ENCODE measurements around the gene ELAVL2.

The ELAVL2 gene

DNA sequence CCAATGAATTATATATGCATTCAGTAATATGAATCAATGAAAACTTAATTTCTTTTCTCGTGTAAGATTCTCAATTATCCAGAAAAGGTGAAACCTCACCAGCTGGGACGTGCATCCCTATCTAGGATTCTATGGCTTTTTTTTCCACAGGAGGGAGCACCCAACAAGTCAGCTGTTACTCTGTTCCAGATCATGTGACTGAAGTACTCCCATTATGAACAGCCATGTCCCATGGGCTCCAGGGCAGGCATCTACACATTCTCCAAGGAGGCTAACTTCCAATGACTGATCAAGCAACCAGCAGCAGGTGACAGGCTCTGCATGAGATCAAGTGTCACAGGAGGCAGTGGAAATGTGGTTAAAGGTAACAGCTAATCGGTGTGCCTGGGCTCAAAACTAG is 118.8 kb downstream of the ELAVL2 start:
- DNase-seq (ENCODE audit: extremely low read depth, low read depth): no peak
- TF ChIP-seq, protein P1, sequence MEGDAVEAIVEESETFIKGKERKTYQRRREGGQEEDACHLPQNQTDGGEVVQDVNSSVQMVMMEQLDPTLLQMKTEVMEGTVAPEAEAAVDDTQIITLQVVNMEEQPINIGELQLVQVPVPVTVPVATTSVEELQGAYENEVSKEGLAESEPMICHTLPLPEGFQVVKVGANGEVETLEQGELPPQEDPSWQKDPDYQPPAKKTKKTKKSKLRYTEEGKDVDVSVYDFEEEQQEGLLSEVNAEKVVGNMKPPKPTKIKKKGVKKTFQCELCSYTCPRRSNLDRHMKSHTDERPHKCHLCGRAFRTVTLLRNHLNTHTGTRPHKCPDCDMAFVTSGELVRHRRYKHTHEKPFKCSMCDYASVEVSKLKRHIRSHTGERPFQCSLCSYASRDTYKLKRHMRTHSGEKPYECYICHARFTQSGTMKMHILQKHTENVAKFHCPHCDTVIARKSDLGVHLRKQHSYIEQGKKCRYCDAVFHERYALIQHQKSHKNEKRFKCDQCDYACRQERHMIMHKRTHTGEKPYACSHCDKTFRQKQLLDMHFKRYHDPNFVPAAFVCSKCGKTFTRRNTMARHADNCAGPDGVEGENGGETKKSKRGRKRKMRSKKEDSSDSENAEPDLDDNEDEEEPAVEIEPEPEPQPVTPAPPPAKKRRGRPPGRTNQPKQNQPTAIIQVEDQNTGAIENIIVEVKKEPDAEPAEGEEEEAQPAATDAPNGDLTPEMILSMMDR (IDR thresholded peaks at IDR 0.05; ENCODE audit: low read depth, low read length, missing control alignments): no peak

DNA sequence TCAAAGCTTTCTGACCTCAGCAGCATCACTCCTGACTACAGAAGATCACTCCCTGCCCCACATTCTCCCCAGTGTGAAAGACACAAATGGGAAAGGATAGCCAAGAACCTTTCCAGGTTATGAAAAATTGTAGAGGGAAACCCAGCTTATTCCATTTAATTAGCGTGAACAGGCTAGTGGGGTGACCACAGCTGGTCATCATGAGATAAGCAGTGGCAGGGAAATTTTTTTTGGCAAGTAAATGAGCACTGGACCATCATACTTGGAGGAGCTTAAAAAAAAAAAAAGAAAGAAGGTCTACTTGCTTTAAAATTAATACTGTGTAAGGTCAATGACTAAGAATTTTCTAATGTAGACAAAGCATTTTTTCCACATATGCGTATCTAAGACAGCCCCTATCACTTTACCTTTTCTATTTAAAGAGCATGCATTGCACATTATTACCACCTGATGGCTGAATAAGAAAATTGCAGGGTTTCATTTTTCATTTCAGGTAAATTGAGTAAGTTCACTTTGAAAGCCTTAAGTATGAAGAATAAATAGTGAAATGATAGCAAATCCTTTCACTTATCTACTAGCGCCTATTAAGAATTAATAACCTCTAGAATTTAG is 123.6 kb downstream of the ELAVL2 start:
- TF ChIP-seq, protein P1 (IDR thresholded peaks at IDR 0.05; ENCODE audit: low read depth, low read length, missing control alignments): no peak
- no peak for DNase-seq (ENCODE audit: extremely low read depth, low read depth)
- H3K4me3 ChIP-seq (replicated peaks; ENCODE audit: low read depth, low read length): no peak overlapping the region

More for the DNA sequence above, 118.8 kb downstream of the ELAVL2 start:
- H3K4me3 ChIP-seq (replicated peaks; ENCODE audit: low read depth, low read length): no peak overlapping the region

DNA sequence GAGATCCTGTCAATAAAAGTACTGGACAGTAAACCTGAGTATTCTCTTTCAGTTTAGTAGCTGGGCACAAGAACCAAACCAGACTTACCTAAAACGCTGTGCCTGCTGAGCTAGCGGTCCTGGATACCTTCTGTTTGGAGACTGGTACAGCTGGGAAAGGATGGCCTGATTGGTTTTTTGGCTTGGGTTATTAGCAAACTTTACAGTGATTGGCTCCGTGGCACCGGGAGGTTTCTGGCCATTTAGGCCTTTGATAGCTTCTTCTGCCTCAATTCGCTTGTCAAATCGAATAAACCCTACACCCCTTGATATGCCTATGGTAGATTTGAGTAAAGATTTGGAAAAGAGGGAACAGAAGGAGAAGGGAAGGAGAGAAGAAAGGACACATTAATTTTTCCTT is 124.7 kb downstream of the ELAVL2 start:
- no peak overlapping the region for H3K4me3 ChIP-seq (replicated peaks; ENCODE audit: low read depth, low read length)
- DNase-seq (ENCODE audit: extremely low read depth, low read depth): no peak
- TF ChIP-seq, protein P1 (IDR thresholded peaks at IDR 0.05; ENCODE audit: low read depth, low read length, missing control alignments): no peak

DNA sequence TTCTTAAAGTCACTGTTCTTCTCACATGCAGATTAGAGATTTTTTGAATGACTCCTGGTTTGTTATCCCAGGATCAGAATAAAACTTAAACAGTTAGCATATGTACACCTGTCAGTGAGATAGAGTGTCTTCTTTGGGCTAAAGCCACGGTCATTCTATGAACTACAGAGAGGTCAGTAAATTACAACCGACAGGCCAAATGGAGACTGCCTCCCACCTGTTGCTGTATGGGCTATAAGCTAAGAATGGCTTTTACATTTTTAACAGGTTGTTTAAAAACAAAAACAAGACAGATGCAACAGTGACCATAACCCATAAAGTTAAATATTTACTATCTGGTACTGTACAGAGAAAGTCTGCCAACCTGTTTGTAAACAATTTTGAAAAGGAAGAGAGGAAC is 125.7 kb downstream of the ELAVL2 start:
- no peak overlapping the region for H3K4me3 ChIP-seq (replicated peaks; ENCODE audit: low read depth, low read length)
- TF ChIP-seq, protein P1 (IDR thresholded peaks at IDR 0.05; ENCODE audit: low read depth, low read length, missing control alignments): no peak
- no peak for DNase-seq (ENCODE audit: extremely low read depth, low read depth)

DNA sequence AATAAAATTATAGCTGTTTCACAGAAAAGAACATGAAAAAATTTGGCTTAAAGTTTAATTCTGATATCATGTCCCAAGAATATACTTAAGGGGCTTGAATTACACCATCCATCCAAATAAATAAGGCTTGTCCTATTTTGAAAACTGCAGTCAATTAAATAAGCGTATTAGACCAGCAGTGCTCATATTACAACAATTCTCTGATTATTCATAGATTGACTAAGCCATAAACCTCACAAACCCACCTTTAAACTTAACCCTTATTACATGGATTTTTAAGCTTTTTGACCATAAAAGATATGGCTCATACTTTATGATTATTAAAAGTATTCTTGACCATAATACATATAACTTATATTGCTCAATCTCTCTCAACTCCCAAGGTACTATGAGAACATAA is 127.9 kb downstream of the ELAVL2 start:
- TF ChIP-seq, protein P1 (IDR thresholded peaks at IDR 0.05; ENCODE audit: low read depth, low read length, missing control alignments): no peak
- no peak overlapping the region for H3K4me3 ChIP-seq (replicated peaks; ENCODE audit: low read depth, low read length)
- no peak for DNase-seq (ENCODE audit: extremely low read depth, low read depth)

DNA sequence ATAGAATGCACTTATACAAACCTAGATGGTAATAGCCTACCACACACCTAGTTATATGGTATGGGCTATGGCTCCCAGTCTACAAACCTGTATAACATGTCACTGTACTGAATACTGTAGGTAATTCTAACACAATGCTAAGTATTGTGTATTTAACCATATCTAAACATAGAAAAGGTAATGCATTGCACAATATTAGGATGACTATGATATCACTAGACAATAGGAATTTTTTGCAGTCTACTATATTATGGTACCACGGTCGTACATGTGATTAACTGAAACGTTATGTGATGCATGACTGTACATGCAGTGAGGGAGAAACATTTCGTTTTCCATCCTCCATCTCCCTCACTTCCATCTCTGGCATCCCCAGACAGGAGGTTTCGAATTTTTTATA is 130.5 kb downstream of the ELAVL2 start:
- TF ChIP-seq, protein P1 (IDR thresholded peaks at IDR 0.05; ENCODE audit: low read depth, low read length, missing control alignments): no peak
- no peak overlapping the region for H3K4me3 ChIP-seq (replicated peaks; ENCODE audit: low read depth, low read length)
- no peak for DNase-seq (ENCODE audit: extremely low read depth, low read depth)

DNA sequence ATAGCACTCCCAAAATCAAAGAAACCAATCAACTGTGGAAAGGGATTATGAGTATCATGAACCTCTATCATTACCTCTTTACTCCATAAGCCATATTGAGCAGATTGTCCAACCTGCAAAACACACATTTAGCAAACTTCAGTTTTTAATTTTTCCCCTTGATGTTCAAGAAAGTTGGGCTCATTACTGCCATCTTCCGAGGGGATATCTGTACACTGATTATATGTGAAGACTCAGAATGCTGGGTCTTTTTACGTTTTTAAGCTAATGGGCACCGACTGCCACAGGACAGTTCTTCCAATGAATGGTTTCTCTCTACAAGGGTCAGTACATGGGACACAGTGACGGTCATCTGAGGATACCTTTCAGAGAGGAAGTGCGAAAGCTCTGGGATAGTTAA is 132.7 kb downstream of the ELAVL2 start:
- no peak for DNase-seq (ENCODE audit: extremely low read depth, low read depth)
- TF ChIP-seq, protein P1 (IDR thresholded peaks at IDR 0.05; ENCODE audit: low read depth, low read length, missing control alignments): no peak
- H3K4me3 ChIP-seq (replicated peaks; ENCODE audit: low read depth, low read length): no peak overlapping the region
